DMS 273 treated with DMSO at 0.1 percent for 48 hours (cell line): ENCODE results near the gene MCRIP1.

ENCODE experiments used
- DNase-seq: peaks from one replicate; lab custom pipeline; 2025; lab: John Stamatoyannopoulos, UW

The MCRIP1 gene

DNA sequence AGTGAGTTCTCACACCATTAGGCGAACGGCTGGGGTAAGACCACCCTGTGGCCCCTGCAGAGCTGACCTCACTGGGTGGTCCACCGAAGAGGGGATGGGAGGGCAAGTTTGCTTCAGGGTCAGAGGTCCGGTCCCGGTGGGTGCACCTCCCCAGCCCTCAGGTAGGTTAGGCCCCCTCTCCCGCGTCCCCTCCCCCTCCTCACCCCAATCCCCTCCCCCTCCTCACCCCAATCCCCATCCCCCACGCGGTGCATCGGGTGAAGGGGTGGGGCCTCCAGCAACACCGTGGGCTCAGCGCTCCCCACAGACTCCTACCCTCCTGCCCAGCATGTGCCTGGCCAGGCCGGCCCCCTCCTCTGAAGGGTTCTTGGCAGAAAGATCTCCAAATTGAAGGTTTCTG lies 13.4 kb downstream of the MCRIP1 start:
- no peak for DNase-seq

DNA sequence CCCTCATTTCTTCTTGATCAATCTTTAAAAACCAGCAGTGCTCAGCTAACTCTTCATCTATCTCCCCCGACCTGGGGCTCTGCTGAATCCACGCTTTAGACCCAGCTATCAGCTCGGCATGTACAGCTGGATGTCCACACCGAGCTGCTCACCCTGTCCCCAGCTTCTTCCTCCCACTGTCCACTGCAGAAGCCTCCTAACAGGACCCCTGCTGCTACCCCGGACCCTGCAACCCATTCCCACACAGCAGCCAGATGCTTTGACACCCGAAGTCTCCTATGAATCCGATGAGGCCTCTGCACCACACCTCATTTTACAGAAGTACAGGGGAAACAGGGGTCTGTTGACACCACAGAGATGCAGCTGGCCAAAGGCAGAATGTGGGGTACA lies 15.3 kb downstream of the MCRIP1 start:
- DNase-seq = no peak

DNA sequence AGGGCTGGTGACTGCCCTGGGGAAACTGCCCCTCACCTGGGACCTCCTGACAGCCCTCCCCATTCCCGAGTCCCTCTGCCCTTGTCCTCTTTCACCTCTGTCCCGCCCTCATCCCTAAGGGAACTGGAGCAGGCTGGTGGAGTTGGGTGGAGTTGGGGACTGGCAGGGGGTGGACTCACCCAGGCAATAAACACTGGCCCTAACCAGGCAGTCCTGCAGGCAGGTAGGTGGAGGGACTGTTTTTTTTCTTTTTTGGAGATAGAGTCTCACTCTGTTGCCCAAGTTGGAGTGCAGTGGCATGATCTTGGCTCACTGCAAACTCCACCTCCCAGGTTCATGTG lies 17.5 kb downstream of the MCRIP1 start:
- DNase-seq = no peak

DNA sequence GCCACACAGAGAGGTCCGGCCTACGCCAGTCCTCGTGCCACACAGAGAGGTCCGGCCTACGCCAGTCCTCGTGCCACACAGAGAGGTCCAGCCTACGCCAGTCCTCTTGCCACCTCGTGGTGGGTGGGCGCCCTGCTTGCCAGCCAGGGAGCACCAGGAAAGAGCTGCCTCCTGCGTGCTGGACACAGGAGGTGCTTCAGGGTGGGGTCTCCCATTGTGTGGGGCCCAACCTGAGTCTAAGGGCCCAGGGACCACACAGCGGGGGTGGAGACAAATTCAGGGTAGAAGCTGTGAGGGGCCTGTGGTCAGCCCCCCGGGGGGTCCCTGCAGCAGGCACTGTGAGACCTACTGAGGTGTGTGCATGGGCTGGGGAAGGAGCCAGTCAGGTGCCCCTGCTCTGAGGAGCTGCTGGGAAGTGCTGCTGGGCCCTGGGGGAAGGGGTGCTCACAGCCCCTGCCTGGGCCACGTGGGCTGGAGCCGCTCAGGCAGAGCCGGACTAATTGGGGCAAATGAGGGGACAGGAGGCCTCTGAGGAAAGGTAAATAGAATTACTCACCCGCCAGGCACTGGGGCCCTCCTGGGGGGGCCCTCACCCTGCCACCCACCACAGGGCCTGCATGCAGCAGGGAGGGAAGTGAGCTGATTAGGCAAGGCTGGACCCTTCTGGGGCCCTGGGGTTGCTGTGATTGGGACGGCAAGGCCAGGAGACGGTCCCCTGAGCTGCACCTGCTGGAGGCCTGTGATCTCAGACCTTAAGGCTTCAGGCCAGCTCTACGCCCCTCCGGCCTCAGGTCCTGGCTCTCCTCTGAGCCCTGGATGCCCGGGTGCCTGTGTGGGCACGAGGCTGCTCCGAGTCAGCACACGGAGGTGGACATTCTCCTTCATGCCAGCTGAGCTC lies 18.1 kb downstream of the MCRIP1 start:
- DNase-seq = no peak

DNA sequence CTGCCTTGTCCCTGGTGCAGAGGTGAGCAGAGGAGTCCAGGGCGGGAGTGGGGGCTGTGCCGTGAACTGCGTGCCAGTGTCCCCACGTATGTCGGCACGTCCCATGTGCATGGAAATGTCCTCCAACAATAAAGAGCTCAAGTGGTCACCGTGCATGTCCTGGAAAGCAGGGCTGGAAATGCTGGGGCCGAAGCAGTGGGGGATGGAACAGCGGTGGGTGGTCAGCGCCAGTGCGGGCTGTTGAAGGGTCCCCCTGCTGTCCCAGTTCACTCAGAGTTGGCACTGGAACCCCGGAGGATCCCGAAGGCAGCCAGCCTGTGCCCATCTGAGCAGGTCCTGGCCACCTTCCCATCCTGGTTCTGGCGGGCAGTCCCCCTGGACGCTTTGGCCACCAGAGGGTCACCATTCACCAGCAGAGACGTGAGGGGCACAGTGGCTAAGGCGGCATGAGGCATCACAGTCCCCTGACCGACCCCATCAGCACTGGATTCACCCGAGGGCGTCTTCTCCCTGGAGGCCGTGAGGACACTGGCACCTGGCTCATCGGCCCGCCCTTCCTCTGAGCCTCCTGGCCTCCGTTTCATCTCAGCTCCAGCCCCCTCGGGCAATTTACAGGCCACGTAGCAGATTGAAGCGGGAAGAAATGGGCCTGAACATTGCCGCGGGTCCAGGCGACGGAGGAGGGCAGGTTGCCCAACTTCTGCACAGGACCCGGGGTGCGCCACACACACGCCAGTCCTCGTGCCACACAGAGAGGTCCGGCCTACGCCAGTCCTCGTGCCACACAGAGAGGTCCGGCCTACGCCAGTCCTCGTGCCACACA lies 19.0 kb downstream of the MCRIP1 start:
- DNase-seq = no peak

DNA sequence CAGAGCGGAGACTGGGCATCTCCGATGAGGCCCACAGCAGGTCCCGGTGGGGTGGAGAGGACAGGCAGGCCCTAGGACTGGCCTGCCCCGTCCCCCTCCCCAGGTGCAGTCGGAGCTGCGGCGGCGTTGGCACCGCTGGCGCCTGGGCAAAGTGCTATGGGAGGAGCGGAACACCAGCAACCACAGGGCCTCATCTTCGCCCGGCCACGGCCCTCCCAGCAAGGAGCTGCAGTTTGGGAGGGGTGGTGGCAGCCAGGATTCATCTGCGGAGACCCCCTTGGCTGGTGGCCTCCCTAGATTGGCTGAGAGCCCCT lies 19.8 kb downstream of the MCRIP1 start:
- DNase-seq = no peak

DNA sequence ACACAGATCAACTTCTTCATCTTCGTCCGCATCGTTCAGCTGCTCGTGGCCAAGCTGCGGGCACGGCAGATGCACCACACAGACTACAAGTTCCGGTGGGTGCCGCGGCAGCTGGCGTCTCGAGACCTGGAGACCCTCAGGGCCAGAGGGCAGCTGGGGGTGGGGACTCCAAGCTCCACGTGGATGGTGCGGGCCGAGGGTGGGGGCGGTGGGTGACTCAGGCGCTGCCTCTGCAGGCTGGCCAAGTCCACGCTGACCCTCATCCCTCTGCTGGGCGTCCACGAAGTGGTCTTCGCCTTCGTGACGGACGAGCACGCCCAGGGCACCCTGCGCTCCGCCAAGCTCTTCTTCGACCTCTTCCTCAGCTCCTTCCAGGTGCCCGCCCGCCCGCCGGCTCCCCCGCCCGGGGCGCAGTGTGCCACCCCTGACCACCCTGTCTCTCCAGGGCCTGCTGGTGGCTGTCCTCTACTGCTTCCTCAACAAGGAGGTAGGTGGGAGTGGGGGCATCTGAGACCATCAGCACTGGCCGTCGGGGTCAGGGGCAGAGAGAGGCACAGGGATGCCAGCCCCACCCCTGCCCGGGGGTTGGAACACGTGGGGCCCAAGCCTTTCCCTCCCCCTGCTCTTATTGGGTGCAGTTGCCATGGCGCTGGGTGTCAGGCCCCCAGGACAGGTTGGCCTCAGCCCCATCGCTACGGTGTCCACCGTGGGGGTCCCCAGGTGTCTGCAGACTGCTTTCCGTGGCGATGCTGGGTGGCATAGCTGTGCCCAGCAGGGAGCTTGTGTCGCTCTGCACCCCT lies 20.3 kb downstream of the MCRIP1 start:
- DNase-seq = no peak

DNA sequence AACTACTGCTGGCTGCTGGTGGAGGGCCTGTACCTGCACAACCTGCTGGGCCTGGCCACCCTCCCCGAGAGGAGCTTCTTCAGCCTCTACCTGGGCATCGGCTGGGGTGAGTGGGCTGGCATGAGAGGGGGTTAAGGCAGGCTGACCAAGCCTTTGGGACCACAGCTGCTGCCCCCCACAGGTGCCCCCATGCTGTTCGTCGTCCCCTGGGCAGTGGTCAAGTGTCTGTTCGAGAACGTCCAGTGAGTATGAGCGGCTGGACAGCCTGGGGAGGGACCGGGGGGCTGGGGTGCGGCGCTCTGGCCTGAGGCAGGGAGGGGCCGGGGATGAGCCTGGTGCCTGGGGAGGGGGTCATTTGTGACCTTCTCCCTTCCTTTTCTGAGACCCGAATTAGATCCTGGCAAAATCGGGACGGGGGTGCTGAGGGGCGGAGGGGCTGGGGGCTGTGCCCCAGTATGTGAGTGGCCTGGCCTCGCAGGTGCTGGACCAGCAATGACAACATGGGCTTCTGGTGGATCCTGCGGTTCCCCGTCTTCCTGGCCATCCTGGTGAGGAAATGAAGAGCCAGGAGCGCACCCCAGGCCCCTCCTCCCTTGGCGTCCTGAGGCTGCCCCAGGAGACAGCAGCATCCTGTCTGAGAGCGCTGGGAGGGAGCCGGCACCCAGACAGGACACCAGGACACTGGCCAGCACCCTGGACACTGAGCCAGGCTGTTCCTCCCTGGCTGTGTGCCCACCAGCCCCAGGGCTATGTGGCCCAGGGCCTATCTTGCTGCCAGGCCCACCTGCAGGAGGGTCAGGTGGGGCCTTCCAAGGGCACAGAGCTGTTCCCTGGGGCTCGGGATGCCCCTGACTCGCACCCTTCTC lies 21.2 kb downstream of the MCRIP1 start:
- DNase-seq = no peak

DNA sequence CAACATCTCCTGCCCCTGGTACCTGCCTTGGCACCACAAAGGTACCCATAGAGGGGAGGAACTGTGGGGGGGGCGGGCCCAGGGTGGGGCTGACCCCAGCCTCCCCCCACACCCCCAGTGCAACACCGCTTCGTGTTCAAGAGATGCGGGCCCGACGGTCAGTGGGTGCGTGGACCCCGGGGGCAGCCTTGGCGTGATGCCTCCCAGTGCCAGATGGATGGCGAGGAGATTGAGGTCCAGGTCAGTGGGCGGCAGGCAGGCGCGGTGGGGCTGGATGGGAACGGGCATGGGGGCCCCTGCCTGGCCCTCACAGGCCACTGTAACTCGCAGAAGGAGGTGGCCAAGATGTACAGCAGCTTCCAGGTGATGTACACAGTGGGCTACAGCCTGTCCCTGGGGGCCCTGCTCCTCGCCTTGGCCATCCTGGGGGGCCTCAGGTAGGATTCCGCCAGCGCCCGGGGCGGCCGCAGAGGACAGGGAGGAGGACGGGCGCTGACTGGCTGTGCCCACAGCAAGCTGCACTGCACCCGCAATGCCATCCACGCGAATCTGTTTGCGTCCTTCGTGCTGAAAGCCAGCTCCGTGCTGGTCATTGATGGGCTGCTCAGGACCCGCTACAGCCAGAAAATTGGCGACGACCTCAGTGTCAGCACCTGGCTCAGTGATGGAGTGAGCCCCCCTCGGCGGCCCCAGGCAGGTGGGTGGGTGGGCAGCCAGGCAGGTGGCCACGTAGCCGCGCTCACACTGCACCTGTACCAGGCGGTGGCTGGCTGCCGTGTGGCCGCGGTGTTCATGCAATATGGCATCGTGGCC lies 22.0 kb downstream of the MCRIP1 start:
- DNase-seq = no peak

DNA sequence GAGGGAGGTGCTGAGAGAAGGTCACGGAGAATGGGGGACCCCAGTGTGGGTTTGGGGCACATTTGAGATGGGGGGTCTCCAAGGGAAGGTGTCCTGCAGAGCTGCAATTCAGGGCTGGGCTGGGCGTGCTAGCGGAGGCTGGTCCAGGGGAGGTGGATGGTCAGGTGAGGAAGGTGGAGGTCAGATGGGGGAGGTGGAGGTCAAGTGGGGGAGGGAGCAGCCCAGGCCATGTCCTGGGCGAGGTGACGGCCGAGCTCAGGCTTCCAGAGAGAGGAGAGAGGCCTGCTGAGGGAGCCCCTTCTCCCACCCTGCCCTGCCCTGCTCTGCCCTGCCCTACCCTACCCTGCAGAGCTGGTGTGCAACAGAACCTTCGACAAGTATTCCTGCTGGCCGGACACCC lies 22.6 kb downstream of the MCRIP1 start:
- DNase-seq = no peak

DNA sequence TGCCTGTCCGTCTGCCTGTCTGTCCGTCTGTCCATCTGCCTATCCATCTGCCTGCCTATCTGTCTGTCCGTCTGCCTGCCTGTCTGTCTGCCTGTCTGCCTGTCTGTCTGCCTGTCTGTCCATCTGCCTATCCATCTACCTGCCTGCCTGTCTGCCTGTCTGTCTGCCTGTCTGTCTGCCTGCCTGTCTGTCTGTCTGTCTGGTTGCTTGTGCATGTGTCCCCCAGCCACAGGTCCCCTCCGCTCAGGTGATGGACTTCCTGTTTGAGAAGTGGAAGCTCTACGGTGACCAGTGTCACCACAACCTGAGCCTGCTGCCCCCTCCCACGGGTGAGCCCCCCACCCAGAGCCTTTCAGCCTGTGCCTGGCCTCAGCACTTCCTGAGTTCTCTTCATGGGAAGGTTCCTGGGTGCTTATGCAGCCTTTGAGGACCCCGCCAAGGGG lies 23.5 kb downstream of the MCRIP1 start:
- DNase-seq = no peak

DNA sequence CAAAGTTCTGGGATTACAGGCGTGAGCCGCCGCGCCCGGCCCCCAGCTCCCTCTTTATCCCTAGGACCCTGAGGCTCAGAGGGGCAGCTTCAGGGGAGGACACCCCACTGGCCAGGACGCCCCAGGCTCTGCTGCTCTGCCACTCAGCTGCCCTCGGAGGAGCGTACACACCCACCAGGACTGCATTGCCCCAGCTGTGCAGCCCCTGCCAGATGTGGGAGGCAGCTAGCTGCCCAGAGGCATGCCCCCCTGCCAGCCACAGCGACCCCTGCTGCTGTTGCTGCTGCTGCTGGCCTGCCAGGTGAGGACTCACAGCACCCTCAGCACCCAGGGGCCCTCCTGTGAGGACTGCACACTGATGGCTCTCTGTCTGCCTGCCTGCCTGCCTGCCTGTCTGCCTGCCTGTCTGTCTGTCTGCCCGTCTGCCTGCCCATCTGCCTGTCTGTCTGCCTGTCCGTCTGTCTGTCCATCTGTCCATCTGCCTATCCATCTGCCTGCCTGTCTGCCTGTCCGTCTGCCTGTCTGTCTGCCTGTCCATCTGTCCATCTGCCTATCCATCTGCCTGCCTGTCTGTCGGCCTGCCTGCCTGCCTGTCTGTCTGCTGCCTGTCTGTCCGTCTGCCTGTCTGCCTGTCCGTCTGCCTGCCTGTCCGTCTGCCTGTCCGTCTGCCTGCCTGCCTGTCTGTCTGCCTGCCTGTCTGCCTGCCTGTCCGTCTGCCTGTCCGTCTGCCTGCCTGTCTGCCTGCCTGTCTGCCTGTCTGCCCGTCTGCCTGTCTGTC lies 24.1 kb downstream of the MCRIP1 start:
- DNase-seq = no peak

DNA sequence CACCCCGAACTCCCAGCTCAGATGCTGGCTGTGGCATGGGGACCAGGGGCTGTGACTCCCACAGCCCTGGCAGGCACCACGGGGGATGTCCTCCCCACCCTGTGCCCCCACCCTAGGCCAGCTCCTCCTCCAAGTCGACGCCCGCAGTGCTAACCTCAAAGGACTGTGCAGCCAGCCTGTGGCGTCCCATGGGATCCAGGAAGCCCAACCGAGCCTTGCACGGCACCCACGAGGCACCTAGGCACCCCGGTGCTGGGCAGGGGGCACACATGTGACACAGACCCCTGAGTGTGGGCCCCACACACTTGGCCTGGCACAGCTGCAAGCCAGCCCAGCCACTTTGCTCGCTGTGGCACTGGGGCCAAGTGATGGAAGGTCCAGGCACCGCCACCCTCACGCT lies 25.3 kb downstream of the MCRIP1 start:
- no peak for DNase-seq

DNA sequence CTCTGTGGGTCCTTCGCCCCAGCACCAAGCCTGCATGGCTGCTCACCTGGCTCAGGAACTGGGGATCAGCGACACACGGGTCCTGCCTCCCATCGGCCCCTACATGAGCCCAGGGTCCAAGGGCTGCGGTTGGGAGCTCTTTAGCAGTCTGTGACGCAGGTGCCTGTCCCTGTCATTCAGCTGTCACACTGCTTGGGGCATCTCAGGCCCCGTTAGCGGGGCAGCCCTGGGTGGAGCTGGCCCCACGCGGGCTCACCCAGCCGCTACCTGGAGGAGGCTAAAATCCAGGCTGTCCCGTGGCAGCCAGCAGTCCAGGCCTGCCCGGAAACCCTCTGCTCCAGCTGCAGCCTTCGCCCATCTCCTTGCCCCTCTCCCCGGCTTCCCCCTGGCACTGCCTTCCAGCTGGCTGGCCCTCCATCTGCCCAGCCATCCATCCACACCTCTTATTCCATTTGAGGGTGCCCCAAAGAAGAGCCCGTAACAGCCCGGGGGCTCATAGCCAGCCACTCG lies 25.8 kb downstream of the MCRIP1 start:
- DNase-seq = no peak

DNA sequence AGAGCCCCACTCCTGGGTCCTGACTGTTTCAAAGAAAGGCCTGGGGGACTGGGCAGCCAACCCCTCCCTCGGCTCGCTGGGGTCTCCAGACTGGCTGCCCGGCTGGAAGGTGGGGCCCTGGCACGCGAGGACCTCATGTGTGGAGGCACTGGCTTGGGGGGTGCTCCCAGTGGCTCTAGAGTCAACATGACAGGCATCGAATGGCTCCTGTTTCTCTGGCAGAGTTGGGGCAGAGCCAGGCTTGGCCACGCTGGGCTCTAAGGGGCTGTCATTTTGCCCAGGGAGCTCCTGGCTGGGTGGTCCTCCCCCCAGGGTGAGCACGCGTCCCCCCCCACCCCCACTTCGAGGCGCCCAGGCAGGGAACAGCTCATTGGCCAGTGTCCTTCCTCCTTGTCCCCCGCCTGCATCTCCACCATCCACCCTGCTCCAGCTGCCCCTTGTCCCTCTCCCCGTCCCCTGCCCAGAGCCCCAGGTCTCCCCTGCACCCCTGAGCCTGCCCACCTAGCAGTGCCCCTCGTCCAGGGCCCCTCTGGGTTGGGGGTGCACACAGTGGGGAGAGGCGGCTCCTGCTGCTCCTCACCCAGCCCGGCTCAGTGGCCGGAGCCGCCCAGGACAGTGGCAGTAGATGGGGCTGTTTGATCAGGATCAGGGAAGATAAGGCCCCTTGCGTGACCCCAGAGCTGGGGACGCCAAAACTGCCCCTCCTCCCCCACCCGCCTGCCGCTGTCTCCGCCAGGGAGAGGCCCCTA lies 26.5 kb downstream of the MCRIP1 start:
- no peak for DNase-seq

DNA sequence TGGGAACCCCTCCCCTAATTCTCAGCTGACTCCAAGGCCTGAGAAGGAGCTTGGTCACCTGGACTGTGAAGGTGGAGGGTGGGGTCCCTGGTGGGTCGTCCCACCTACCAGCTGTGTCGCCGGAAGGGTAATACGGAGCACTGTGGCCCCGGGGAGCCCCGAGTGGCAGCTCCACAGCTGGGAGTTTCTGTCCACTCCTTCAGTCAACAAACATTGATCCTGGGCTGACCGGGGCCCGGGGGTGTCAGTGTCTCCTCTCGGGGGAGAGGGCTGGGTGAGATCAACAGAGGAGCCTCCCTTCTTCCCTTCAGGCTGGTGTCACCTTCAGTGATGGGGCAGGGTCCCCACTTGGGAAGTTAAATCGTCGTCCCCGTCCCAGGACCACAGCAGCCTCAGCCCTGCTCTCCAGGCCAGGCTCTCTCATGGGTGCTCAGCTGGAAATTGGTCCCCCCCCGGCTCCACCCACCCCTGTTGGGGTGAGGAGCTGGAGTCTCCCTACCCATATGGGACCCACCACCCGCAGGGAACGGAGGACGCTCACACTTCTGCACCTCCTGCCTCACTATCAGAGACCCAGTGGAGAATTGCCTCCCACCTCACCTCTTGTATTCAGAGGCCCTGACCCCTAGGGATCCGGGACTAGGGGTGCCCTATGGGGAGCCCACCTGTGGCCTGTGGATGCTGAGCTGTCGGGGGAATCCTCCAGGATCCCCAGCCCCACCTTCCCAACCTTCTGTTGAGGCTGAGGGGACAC lies 27.2 kb downstream of the MCRIP1 start:
- DNase-seq = no peak

DNA sequence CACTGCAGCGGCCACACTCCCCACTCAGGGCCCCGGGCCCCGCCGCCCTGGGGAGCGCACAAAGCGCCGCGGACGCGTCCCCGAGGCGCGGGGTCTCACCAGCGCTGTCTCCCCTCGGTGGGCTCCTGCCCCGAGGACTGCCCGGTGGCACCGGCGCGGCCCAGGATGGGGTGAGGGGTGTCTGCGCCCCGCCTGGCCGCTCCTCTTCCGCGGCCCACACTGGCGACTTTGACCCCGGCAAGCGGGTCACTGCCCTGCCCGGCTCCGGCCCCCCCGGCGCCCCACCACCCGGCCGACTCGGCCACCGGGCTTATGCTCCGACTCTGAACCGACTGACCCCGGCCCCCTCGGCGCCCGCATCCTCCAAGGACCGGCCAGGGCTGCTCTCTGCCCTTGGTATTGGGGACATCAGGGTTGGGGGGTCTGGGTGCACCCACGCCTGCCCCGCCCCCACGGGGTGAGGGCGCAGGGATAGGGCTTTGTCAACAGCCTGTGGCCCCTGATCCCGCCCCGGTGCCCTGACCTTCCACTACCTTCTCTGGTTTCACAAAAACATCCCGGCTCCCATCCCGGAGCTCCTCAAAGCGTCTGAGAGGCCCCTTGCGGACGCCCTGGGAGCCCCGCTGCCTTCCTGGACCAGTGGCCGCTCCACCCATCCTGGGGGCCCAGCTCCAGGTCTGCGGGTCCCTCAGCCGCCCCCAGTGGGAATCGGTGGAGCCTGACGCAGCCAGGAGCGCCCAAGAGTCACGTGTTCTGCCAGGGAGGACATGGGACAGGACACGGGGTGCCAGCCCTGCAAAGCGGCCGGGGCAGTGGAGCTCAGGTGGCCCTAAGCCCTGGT lies 28.3 kb downstream of the MCRIP1 start:
- DNase-seq = no peak
